Measurements from ENCODE around the gene DOK1. TPM values are rescaled to one million over a fixed set of nuclear protein-coding genes. Genes with fewer than 3 reads are reported as not detected.

DOK1 gene
- 47.5 and 51.8 TPM in 2 replicates for total RNA-seq

GRCh38 chr2:74553892-74554819, at the start of gene DOK1, which contains the start of gene LOXL3:
Gene DOK1, plus strand, starts transcription at chr2:74554720. Its CDS starts 35 bp downstream, at chr2:74554755.
Gene LOXL3, minus strand, starts transcription at chr2:74553942. Its CDS starts 1,308 bp downstream, at chr2:74552634.
- intact Hi-C loops (cut with micrococcal nuclease) = loop anchor here (1.0 to 5.0 kb wide), 14 partner anchors 21 to 1321 kb away; partner anchors contain the start of genes AUP1, C2orf81, DGUOK and HTRA2

DNA sequence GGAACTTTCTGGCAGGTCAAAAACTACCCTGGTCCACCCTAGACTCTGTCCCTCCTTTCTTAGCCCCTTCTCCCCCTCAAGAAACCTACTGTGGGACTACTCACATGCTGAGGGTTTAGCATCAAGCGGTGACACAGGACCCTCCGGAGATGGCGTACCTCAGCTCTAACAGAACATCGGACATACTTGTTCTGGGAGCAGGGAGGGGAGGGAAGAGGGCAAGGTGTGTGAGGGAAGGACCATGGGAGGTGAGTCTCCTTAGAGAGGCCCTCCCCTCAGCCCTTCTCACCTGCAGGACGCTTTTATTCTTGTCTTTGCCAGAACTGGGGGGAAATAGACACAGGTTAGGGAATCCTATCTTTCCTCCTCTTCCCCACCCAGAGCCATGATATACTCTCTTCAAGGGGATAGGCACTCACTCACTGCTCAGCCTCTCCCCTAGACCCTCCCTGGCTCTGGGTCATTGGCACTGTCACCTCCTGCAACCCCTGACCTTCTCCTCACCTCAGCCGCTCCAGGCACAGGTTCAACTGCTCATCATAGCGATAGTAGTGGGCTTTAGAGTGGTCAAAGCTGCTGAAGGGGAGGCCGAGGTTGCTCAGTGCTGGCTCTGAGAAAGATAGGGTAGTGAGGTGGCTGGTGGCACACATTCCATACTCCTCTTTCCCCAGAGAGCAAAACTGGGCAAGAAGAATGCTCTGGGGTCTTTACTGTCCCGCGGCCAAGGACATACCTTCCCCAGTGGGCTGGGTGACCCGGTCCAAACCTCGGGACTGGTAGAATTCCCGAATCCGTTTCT, 48.9 kb upstream of the DOK1 start:
- intact Hi-C loops (cut with micrococcal nuclease) = loop anchor here (2.0 kb wide), 4 partner anchors 51 to 239 kb away; partner anchors contain the start of genes C2orf81, INO80B, SEMA4F and WDR54

GRCh38 chr2:74507145-74507925, 47.2 kb upstream of the DOK1 start, which contains the start of gene PCGF1:
Gene PCGF1, minus strand, starts transcription at chr2:74507695. Its CDS starts 27 bp downstream, at chr2:74507668.
- intact Hi-C loops (cut with micrococcal nuclease) = loop anchor here (1.0 to 2.0 kb wide), 14 partner anchors 9 to 770 kb away; partner anchors contain the start of genes AUP1, C2orf81, DGUOK and DOK1

- intact Hi-C loops (cut with micrococcal nuclease) = loop anchor here (1.0 to 2.0 kb wide), 14 partner anchors 8 to 771 kb away; partner anchors contain the start of genes AUP1, C2orf81, DGUOK and DOK1
These were observed 46.5 kb upstream of the DOK1 start for GRCh38 chr2:74507926-74508520.

GRCh38 chr2:74510272-74510671, 44.2 kb upstream of the DOK1 start:
- intact Hi-C loops (cut with micrococcal nuclease) = no loop called here

DNA sequence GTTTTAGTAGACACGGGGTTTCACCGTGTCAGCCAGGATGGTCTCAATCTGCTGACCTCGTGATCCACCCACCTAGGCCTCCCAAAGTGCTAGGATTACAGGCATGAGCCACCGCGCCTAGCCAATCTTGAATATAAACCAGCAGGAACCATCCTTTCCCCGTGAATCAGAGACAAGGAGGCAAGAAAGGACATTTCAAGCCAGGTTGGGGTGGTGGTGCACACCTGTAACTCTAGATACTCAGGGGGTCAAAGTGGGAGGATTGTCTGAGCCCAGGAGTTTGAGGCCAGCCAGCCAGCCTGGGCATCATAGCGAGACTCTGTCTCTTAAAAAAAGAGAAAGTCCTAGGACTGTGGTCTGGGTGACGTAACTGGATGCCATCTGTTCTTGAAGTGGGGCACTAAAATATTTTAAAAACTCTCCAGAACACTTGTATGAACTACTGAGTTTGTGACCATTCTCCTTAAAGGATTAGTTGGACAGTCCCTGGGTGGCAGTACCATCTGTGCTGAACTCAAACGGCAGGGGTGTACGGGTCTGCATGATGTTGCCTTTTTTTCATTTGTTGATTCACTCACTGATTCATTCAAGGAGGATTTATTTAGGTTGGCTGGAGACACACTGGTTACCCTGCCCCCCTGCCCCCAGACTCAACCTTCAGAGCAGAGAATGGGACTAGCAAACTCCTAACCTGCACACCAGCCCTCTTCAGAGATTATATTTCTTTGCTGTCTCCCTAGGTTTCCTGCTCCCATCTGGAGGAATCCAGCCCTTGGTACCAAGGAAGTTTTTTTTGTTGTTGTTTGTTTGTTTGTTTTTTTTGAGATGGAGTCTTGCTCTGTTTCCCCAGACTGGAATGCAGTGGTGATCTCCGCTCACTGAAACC, 43.2 kb upstream of the DOK1 start:
- intact Hi-C loops (cut with micrococcal nuclease) = no loop called here

- intact Hi-C loops (cut with micrococcal nuclease) = no loop called here
These were observed 41.5 kb upstream of the DOK1 start for GRCh38 chr2:74512744-74513604.

GRCh38 chr2:74513605-74514367, 40.7 kb upstream of the DOK1 start:
- intact Hi-C loops (cut with micrococcal nuclease) = loop anchor here (1.0 kb wide), 1 partner anchor 19 kb away; no protein-coding TSS in a partner anchor

GRCh38 chr2:74514368-74515270, 39.9 kb upstream of the DOK1 start, which contains the start of gene TLX2:
Gene TLX2, plus strand, starts transcription at chr2:74514450. Its CDS starts 357 bp downstream, at chr2:74514807.
- intact Hi-C loops (cut with micrococcal nuclease) = loop anchor here (1.0 kb wide), 1 partner anchor 18 kb away; no protein-coding TSS in a partner anchor

- intact Hi-C loops (cut with micrococcal nuclease) = no loop called here
These were observed 39.1 kb upstream of the DOK1 start for GRCh38 chr2:74515271-74515980.

DNA sequence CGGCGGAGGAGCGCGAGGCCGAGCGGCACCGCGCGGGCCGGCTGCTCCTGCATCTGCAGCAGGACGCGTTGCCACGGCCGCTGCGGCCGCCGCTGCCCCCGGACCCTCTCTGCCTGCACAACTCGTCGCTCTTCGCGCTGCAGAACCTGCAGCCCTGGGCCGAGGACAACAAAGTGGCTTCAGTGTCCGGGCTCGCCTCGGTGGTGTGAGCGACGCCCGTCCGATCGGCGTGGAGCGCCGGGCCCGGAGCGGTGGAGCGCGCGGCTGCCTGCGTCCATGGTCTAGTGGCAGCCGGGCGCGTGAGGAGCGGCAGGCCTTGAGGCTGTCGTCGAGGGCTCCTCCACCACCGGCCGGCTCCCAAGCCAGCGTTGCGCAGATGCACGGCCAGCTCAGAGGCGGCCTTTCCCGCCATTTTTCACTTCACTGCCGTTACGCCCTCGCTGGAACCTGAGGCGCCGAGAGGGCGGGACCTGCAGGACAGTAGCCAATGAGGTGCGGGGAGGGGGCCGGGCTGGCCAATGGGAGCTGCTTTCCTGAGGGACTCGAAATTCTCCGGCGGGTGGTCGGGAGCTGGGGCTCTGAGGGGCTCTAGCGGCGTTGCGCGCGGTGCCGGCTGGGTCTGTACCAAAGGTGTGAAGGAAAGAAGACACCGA, 38.4 kb upstream of the DOK1 start:
- intact Hi-C loops (cut with micrococcal nuclease) = loop anchor here (1.0 kb wide), 3 partner anchors 9 to 17 kb away; partner anchors contain the start of genes AUP1, HTRA2, LBX2 and PCGF1

GRCh38 chr2:74516650-74517049, 37.9 kb upstream of the DOK1 start:
- intact Hi-C loops (cut with micrococcal nuclease) = loop anchor here (1.0 kb wide), 3 partner anchors 9 to 17 kb away; partner anchors contain the start of genes AUP1, HTRA2, LBX2 and PCGF1

DNA sequence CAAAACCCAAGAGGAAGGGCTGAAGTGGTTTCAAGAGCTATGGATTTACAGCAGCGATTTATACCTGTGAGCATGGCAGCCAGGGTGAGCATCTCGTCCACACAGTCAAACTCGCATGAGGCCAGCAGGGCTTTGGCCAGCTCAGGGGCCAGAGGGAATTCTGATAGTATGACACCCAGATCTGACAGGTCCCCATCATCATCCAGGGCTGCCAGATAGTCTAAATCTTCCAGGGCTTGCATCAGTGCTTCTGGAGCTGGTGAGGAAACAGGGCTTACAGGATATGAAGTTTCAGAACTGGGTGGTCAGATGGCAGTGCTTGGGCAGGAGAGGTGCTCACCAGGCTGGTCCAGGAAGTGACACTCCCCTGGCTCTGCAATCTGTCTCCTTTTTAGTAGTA, 32.0 kb upstream of the DOK1 start:
- intact Hi-C loops (cut with micrococcal nuclease) = no loop called here

- intact Hi-C loops (cut with micrococcal nuclease) = no loop called here
These were observed 30.5 kb upstream of the DOK1 start for GRCh38 chr2:74524005-74524404.

Measured in T-helper 1 cell treated with Interleukin-12 subunit alpha and Interleukin-12 subunit beta and Interleukin-4 antibody, amounts not matched to agents 30 ng/mL and 1 ng/mL, for 36 hours (primary cell).